ENCODE results near the gene SRSF3.

The SRSF3 gene

DNA sequence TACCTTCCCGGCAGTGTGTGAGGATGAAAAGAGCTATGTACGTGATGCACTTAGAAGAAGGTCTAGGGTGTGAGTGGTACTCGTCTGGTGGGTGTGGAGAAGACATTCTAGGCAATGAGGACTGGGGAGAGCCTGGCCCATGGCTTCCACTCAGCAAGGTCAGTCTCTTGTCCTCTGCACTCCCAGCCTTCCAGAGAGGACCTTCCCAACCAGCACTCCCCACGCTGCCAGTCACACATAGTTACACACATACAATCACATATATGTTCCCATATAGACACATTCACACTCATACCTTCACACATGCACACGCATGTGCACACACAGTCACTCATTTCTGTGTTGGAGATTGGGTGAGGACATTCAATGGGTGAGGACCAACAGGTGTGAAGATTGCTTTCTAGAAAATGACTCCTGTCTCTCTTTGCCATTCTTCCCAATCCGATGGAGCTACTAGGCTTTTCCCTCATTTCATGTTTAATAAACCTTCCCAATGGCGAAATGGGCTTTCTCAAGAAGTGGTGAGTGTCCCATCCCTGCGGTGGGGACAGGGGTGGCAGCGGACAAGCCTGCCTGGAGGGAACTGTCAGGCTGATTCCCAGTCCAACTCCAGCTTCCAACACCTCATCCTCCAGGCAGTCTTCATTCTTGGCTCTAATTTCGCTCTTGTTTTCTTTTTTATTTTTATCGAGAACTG lies 30.4 kb downstream of the SRSF3 start (continued):
- TF ChIP-seq, protein P1, sequence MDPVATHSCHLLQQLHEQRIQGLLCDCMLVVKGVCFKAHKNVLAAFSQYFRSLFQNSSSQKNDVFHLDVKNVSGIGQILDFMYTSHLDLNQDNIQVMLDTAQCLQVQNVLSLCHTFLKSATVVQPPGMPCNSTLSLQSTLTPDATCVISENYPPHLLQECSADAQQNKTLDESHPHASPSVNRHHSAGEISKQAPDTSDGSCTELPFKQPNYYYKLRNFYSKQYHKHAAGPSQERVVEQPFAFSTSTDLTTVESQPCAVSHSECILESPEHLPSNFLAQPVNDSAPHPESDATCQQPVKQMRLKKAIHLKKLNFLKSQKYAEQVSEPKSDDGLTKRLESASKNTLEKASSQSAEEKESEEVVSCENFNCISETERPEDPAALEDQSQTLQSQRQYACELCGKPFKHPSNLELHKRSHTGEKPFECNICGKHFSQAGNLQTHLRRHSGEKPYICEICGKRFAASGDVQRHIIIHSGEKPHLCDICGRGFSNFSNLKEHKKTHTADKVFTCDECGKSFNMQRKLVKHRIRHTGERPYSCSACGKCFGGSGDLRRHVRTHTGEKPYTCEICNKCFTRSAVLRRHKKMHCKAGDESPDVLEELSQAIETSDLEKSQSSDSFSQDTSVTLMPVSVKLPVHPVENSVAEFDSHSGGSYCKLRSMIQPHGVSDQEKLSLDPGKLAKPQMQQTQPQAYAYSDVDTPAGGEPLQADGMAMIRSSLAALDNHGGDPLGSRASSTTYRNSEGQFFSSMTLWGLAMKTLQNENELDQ (tag by site-specific recombination; IDR thresholded peaks at IDR 0.05; ENCODE audit: low read depth), result no peak
- TF ChIP-seq ZNF2 (tag by site-specific recombination; IDR thresholded peaks at IDR 0.05) (no peak), ZNF530 (tag by site-specific recombination; IDR thresholded peaks at IDR 0.05; ENCODE audit: low read depth) (no peak)

DNA sequence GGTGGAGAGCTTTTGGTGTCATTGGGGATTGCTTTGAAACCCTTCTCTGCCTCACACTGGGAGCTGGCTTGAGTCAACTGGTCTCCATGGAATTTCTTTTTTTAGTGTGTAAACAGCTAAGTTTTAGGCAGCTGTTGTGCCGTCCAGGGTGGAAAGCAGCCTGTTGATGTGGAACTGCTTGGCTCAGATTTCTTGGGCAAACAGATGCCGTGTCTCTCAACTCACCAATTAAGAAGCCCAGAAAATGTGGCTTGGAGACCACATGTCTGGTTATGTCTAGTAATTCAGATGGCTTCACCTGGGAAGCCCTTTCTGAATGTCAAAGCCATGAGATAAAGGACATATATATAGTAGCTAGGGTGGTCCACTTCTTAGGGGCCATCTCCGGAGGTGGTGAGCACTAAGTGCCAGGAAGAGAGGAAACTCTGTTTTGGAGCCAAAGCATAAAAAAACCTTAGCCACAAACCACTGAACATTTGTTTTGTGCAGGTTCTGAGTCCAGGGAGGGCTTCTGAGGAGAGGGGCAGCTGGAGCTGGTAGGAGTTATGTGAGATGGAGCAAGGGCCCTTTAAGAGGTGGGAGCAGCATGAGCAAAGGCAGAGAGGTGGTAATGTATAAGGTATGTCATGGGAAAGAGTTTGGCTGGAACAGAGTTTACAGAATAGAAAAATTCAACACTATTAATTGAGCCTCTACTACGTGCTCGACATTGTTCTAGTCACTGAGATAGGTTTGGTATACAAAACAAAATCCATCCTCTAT lies 31.2 kb downstream of the SRSF3 start:
- CTCF ChIA-PET, result interaction anchor here (0.7 to 4.3 kb wide), 11 partner anchors 11 to 232 kb away, joined by 3 to 64 read pairs (median 6); partner anchors contain the start of gene CDKN1A
- H3K36me3 ChIP-seq (ENCODE audit: control insufficient read depth in 2 of 2, insufficient read depth in 1 of 2, low read length in 2 of 2), result no peaks in the 10 kb centered on the region
- H3K9me3 ChIP-seq (ENCODE audit: control insufficient read depth, insufficient read depth, low read depth, low read length), result no peaks in the 10 kb centered on the region
- H3K27ac ChIP-seq (ENCODE audit: extremely low read depth, low read depth, low read length), result no peak overlapping the region
- no peaks in the 10 kb centered on the region; the same call in 1 of the 2 replicates for H3K4me1 ChIP-seq (ENCODE audit: control insufficient read depth, insufficient read depth, low read length)
- no peak overlapping the region for H3K4me3 ChIP-seq (ENCODE audit: low read depth, low read length)
- TF ChIP-seq ZNF664 (tag by site-specific recombination; IDR thresholded peaks at IDR 0.05), result peak; percentile 97
- TF ChIP-seq ZNF221 (tag by site-specific recombination; IDR thresholded peaks at IDR 0.05; ENCODE audit: borderline replicate concordance), result no peak
- TF ChIP-seq ZBTB1 (tag by site-specific recombination; IDR thresholded peaks at IDR 0.05), result no peak
- no peak for TF ChIP-seq ZNF140 (tag by site-specific recombination; IDR thresholded peaks at IDR 0.05)
- TF ChIP-seq, protein P2, sequence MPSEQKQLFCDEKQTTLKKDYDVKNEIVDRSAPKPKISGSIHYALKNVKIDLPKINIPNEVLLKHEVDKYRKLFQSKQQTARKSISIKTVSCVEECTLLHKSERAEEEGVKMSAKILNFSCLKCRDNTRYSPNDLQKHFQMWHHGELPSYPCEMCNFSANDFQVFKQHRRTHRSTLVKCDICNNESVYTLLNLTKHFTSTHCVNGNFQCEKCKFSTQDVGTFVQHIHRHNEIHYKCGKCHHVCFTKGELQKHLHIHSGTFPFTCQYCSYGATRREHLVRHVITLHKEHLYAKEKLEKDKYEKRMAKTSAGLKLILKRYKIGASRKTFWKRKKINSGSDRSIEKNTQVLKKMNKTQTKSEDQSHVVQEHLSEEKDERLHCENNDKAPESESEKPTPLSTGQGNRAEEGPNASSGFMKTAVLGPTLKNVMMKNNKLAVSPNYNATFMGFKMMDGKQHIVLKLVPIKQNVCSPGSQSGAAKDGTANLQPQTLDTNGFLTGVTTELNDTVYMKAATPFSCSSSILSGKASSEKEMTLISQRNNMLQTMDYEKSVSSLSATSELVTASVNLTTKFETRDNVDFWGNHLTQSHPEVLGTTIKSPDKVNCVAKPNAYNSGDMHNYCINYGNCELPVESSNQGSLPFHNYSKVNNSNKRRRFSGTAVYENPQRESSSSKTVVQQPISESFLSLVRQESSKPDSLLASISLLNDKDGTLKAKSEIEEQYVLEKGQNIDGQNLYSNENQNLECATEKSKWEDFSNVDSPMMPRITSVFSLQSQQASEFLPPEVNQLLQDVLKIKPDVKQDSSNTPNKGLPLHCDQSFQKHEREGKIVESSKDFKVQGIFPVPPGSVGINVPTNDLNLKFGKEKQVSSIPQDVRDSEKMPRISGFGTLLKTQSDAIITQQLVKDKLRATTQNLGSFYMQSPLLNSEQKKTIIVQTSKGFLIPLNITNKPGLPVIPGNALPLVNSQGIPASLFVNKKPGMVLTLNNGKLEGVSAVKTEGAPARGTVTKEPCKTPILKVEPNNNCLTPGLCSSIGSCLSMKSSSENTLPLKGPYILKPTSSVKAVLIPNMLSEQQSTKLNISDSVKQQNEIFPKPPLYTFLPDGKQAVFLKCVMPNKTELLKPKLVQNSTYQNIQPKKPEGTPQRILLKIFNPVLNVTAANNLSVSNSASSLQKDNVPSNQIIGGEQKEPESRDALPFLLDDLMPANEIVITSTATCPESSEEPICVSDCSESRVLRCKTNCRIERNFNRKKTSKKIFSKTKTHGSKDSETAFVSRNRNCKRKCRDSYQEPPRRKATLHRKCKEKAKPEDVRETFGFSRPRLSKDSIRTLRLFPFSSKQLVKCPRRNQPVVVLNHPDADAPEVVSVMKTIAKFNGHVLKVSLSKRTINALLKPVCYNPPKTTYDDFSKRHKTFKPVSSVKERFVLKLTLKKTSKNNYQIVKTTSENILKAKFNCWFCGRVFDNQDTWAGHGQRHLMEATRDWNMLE (tag by site-specific recombination; conservative IDR thresholded peaks at IDR 0.05; ENCODE audit: low read depth), result no peak
- peak; percentile 84; the same call in 1 of the 2 replicates for TF ChIP-seq SCRT1 (tag by site-specific recombination; IDR thresholded peaks at IDR 0.05; ENCODE audit: borderline replicate concordance)
- no peak for TF ChIP-seq ZSCAN23 (tag by site-specific recombination; IDR thresholded peaks at IDR 0.05)
- TF ChIP-seq ZNF19 (tag by site-specific recombination; IDR thresholded peaks at IDR 0.05; ENCODE audit: low read depth), result no peak
- no peak for TF ChIP-seq KLF1 (tag by site-specific recombination; IDR thresholded peaks at IDR 0.05)
- TF ChIP-seq ZNF510 (tag by site-specific recombination; IDR thresholded peaks at IDR 0.05; ENCODE audit: insufficient replicate concordance), result no peak
- 0 out of 2 replicates have a peak, but pooled peaks have one; percentile 25 for TF ChIP-seq ZNF335 (tag by site-specific recombination; conservative IDR thresholded peaks at IDR 0.05)
- TF ChIP-seq ZNF121 (tag by site-specific recombination; IDR thresholded peaks at IDR 0.05), result no peak
- POLR2A ChIA-PET, result interaction anchor here (3.4 kb wide), 1 partner anchor 53 kb away, joined by 19 read pairs; the partner anchor contains the start of gene CDKN1A
